ENCODE data around the gene GRM5.
"Not testable (repeated sequence)": the region's sequence is repeated elsewhere in the genome, so short reads cannot be mapped to it uniquely, and the experiment has no call there.

GRM5 gene

DNA sequence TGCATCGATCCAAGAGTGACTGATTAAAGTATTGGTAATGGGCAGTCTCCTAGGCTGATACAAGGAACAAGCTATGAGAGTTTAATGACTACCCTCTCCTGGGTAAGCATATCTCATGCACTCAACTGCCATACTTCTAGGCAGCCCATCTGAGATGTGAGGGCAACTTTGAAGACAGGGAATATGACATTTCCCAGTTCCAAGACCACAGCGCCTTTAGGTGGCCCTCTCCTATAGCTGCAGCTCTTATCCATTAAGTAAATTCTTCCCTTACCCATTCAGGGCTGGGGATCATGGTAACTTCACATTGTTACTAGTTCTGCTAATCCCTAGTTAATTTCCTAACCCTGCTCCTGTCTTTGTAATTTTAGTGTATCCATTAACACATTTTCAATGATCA lies 570.9 kb downstream of the GRM5 start:
- DNase-seq (ENCODE audit: low read depth), result no peak

DNA sequence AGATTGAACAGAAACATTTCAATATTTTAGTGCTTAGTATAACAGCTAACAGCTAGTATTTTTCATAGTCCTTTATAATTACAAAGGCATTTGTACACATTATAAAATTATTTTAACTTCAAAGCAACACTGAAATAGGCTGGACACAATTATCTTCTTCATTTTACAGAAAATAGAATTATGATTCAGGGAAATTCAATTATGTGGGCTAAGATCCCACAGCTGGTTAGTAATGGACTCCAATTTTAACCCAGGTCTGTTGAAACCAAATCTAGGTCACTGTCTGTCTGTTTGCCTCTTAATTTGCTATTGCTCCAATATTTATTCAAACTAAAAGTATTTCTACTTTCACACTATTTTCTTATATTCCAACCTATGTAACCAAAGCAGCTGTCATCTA lies 574.1 kb downstream of the GRM5 start:
- DNase-seq (ENCODE audit: low read depth), result no peak

DNA sequence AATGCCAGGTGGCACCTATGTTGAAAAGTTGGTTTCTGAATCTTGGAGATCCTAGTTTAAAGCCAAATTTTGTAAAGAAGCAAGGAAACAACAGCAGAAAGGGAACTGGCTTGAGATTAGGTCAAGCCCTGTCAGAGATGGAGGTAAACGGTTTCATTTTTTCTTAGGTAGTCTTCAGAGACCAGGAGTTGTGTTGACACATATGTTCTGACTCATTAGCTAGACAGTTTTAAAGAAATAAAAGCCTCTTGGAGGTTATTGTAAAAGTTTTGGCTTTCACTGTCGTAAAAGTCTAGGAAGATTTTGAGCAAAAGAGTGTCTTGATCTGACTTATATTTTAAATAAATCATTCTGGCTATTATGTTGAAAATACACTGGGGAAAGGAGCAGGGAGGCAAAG lies 576.8 kb downstream of the GRM5 start:
- DNase-seq (ENCODE audit: low read depth), result no peak

DNA sequence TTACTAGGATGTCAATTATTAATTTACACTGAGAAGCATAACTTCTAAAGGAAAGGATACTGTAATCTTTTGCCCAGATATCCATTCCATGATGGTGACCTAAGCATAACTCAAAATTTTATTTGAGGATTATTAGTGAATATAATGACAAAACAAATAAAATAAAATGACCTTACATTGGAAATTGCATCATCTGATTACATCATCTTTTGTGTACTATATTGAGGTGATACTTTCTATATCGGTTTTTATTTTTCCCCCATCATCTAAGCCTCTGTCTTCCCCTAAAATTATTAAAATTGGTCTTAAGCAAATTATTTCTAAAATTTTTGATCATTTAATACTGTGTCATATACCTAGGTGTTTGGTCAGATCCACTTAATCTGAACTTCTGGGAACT lies 578.1 kb downstream of the GRM5 start:
- no peak for DNase-seq (ENCODE audit: low read depth)

DNA sequence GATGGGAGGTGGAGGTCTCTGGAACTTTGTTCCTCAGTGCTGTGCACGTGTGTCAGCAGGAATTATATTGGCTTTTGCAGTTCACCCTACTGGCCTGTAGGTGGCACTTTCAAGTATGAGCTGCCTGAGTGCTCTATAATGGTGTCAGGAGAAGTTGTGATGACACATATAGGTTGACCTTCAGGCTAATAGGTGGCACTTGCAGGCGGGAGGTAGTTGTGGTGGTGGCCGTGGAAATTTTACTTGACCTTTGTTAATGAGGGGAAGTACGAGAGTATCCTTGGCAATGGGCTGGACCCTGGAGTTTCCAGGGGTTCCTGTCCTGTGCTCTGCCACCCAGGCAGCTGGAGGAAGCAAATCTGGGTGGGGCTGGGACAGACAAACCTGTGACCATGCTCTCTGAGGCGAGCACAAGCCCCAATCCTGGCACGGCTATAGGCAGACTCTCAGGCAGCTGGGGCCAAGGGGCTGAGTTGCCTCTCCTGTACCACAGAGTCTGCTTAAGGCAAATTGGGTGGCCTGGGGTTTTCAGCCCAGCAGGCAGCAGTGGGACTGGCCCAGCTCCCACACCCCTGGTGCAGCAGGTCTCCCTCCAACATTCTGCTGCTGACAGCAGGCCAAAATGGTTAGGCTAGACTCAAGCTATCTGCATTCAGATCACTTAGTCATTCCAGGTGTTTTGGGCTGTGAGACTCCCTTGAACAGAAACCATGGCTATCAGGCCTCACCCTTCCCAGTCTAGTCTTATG lies 580.7 kb downstream of the GRM5 start:
- peak; percentile 3 for DNase-seq (ENCODE audit: low read depth)

DNA sequence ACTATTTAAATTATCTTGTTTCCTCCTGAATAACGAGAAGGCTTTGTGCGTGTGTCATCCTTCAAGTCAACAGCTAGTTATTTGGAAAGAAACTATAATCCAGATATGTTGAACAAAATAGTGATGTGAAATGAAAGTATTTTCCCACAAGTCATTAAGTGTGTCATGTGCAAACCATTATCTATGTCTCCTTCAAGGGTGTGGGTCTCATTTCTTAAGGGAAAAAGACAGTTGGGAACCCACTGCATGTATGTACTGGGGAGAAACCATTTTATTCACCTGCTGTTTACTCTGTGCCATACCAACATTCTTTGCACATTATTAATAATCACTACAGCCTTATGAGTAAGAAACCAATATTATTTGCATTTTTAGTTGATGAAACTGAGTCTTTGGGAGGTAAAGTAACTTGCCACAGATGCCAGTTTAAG lies 582.9 kb downstream of the GRM5 start:
- no peak for DNase-seq (ENCODE audit: low read depth)

DNA sequence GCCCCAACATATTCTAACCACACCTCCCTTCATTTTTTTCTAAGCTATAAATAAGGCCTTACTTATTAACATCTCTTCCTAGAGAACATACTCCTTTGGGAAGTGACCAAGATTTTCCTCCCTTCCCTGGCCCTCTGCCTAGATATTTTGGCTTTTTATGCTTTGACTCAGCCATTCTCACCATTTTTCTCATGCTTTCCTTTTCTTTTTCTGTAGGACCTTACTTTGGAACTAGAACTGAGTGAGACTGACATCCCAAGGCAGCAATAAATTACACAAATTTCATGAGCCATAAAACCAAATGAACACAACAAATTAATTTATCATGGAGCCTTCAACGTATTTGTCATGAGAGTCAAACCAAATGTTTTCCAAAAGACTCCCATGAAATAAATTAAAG lies 585.6 kb downstream of the GRM5 start:
- no peak for DNase-seq (ENCODE audit: low read depth)

DNA sequence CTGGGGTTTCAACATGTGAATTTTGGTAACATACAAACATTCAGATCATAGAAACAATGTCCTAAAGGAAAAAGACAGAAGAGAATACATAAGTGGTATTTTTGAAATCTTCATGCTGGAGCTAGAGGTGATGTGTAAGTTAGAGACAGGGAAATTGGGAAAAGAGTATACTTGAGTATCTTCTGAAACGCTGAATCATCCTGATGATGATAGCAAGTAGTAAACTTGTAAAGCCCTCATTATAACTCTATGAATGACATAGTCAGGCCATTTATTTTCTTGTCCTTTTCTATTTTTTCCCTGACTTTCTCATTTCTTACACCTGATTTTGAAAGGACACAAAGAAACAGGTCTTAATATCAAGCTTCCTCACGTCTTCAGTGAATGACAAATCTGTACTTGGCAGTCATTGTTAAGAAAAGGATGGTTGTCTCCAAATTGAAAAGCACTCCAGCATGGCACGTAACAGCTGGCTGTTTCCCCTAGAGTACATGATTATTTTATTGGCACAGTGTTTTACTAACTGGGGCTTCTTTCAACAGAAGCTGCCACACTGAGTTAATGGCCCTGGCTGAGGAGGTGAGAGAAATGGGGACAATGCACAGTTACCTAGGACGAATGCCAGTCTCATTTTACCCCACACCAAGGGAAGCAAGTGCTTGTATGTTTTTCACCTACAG lies 587.5 kb downstream of the GRM5 start:
- no peak for DNase-seq (ENCODE audit: low read depth)

DNA sequence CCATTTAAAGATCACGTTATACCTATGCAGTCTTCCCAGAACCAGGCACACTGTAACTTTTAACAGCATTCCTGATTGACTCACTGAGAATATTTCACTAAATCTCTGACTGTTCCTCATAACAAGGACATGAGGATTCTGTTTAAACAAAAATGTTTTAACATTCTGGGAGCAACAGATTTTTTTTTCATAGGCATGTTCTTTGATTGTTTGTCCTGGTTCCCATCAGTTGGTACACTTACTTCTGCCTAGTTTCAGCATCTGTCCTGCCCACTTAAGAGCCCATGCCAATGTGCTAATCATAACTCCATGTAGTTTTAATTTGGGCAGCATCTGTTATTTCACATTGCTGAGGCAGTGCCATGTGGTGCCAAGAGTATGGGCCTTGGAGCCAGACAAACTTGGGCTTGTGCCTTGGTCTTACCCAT lies 589.8 kb downstream of the GRM5 start:
- DNase-seq (ENCODE audit: low read depth), result no peak

DNA sequence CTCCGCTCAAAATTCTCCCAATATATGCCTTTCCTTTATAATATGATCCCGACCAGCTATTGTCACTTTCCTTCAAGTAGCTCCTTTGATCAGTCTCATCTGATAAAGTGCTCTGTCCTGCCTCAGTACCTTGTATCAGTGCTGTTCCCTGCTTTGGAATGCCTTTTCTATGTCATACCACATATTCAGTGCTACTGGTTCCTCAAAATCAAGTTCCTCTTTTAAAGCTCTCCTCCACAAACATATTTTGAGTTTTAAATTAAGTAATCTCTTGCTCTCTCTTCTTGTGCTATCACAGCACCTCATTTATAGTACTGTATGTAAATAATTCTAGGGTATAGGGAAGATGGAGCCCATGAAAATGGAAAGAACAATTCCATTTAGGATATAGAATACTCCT lies 591.1 kb downstream of the GRM5 start:
- DNase-seq (ENCODE audit: low read depth), result no peak

DNA sequence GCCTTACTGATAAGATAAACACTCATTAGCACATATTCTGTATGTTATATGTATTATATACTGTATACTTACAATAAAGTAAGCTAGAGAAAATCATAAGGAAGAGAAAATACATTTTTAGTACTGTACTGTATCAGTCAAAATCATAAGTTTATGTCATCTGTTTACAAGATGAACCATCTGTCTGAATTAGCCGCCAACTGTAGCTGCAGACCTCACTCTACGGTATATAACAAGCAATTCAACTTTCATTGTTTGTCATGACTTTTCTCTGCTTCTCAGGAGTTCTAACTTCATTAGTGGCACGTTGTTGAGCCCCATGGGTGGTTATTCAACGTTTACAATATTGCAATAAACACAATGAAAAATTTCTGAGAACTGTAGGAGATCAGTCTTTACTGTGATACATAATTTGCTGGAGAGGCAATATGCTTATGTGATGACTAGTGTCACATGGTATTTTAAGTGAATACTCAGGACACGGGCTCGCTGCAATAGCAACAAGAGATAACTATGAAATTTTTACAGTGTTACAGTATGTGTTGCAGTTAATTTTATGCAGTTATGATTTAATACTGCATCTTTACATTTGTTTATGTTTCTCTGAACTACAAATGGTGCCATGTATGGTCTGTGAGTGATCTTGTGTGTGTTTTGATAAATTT lies 596.1 kb downstream of the GRM5 start:
- no peak for DNase-seq (ENCODE audit: low read depth)

DNA sequence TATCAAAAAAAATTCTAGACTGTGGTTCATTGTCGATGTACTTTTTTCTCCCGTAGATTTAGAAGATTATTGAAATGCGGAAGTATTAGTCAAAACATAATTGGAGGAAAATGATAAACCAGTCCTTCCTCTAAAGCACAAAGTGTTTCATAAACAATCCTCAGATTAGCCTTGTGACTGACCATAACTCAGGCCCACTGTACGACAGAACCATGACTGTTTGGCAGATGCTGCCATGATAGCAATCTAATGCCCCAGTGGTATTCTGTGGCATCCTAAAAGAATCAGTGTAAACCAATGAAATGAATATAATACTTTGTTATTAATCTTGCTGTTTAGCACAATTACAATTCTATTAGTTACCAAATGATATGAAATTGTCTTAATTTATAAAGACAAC lies 601.3 kb downstream of the GRM5 start:
- DNase-seq (ENCODE audit: low read depth), result no peak

DNA sequence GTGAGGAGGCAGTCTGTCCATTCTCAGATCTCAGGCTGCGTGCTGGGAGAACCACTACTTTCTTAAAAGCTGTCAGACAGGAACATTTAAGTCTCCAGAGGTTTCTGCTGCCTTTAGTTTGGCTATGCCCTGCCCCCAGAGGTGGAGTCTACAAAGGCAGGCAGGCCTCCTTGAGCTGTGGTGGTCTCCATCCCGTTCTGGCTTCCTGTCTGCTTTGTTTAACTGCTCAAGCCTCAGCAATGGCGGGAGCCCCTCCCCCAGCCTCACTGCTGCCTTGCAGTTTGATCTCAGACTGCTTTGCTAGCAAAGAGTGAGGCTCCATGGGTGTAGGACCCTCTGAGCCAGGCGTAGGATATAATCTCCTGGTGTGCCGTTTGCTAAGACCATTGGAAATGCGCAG lies 602.5 kb downstream of the GRM5 start:
- not testable (repeated sequence) for DNase-seq (ENCODE audit: low read depth)

DNA sequence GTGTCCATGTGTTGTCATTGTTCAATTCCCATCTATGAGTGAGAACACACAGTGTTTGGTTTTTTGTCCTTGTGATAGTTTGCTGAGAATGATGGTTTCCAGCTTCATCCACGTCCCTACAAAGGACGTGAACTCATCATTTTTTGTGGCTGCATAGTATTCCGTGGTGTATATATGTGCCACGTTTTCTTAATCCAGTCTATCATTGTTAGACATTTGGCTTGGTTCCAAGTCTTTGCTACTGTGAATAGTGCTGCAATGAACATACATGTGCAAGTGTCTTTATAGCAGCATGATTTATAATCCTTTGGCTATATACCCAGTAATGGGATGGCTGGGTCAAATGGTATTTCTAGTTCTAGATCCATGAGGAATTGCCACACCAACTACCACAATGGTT lies 607.7 kb downstream of the GRM5 start:
- not testable (repeated sequence) for DNase-seq (ENCODE audit: low read depth)

DNA sequence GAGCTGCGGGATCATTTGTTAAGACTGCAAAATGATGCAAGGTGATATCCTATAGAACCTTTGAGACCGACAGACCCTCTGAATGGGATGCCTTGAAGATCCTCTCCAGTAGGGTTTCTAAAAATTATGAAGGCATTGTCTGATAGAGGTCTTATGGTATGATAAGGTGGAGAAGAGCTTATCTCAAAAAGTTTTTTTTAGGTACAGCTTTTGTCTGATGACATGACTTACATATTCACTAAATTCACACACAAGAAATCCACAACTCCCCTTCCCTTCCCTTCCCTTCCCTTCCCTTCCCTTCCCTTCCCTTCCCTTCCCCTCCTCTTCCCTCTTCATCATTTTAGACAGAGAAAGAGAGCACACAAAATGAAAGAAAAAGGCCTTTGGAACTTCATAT lies 609.8 kb downstream of the GRM5 start:
- DNase-seq (ENCODE audit: low read depth), result no peak

DNA sequence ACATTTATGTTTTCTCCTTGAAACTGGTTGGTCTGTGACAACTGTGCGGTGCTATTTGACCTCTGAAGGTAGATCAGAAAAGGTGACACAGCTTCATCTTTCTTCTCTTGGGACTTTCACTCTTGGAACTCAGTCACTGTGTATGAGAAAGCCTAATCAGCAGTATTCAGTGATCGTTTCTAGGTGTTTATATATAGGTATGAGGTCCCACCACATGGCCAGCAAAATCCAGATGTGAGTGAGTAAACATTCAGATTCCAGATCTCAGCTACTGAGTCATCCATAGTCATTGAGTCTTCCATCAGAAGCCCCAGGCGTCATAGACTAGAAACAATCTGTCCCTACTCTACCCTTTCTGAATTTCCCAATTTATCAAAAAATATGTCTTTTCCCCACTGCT lies 610.9 kb downstream of the GRM5 start:
- DNase-seq (ENCODE audit: low read depth), result no peak

Measured in activated T-cell treated with anti-CD3 and anti-CD28 coated beads for 48 hours (primary cell).